GM12878 (cell line): ENCODE data around the gene FAM200A.
"Not testable (repeated sequence)": the region's sequence is repeated elsewhere in the genome, so short reads cannot be mapped to it uniquely, and the experiment has no call there.

Experiments used
- CTCF ChIP-seq, 3 experiments: IDR thresholded peaks in 2 of 3; conservative IDR thresholded peaks in 1 of 3; 2 replicates each; pipeline ENCODE4 v1.5.1; 2011; ENCODE audit warnings: low read depth in 3 of 3, low read length in 3 of 3, mild to moderate bottlenecking in 3 of 3, control low read depth in 2 of 3, moderate library complexity in 2 of 3, inconsistent platforms in 1 of 3, mixed read lengths in 1 of 3; ENCODE audit not compliant: control insufficient read depth in 2 of 3, insufficient read depth in 1 of 3; ENCODE audit errors: extremely low read depth in 1 of 3
- HDAC2 ChIP-seq: fragments of 200-600 bp; sonication (generic); IDR thresholded peaks from 2 replicates; pipeline ENCODE4 v1.6.1; 2017
- KDM1A ChIP-seq: fragments of 200-600 bp; sonication (generic); IDR thresholded peaks from 2 replicates; pipeline ENCODE4 v1.6.1; 2016; ENCODE audit warnings: borderline replicate concordance
- MAX ChIP-seq: IDR thresholded peaks from 2 replicates; pipeline ENCODE4 v1.6.1; 2012; ENCODE audit warnings: low read depth, low read length, improper control_type of control experiment
- MEF2A ChIP-seq: IDR thresholded peaks from 2 replicates; pipeline ENCODE4 v1.6.1; 2011; ENCODE audit warnings: low read depth, mild to moderate bottlenecking, low read length, moderate library complexity; ENCODE audit not compliant: insufficient read depth
- NR2C2 ChIP-seq: IDR thresholded peaks from 2 replicates; pipeline ENCODE4 v1.6.1; 2011; ENCODE audit warnings: borderline replicate concordance, low read depth; ENCODE audit not compliant: control insufficient read depth, insufficient read length
- NRF1 ChIP-seq: conservative IDR thresholded peaks from 2 replicates; pipeline ENCODE4 v1.6.1; 2011; ENCODE audit warnings: mild to moderate bottlenecking, low read depth, low read length, improper control_type of control experiment
- RAD21 ChIP-seq: IDR thresholded peaks from 2 replicates; pipeline ENCODE4 v1.6.1; 2011; ENCODE audit warnings: mild to moderate bottlenecking, low read depth, low read length, moderate library complexity; ENCODE audit not compliant: insufficient read depth
- SREBF1 ChIP-seq: IDR thresholded peaks from 2 replicates; pipeline ENCODE4 v1.6.1; 2012; ENCODE audit warnings: mild to moderate bottlenecking, low read length
- SREBF2 ChIP-seq: IDR thresholded peaks from 2 replicates; pipeline ENCODE4 v1.6.1; 2012; ENCODE audit warnings: mild to moderate bottlenecking, low read length
- ZNF687 ChIP-seq: fragments of 450-650 bp; IDR thresholded peaks from 2 replicates; pipeline ENCODE4 v1.6.1; 2017; ENCODE audit warnings: mild to moderate bottlenecking, moderate library complexity

- TF ChIP-seq SREBF1; NR2C2; KDM1A; RAD21; SREBF2; HDAC2; CTCF (IDR thresholded peaks at IDR 0.05 in 2 of 3, conservative IDR thresholded peaks at IDR 0.05 in 1 of 3; ENCODE audit: control insufficient read depth in 2 of 3, extremely low read depth in 1 of 3, insufficient read depth in 1 of 3, low read depth in 3 of 3, low read length in 3 of 3); MEF2A; NRF1; MAX; ZNF687: not testable (repeated sequence)
Observed at GRCh38 chr7:99549545-99549944, 2.4 kb downstream of the FAM200A start.
